EL (cell line): ENCODE measurements around the gene HMGXB3.

Experiments used
- DNase-seq: peaks from one replicate; pipeline ENCODE4 v3.0.0-alpha.2; 2016

Gene HMGXB3

DNA sequence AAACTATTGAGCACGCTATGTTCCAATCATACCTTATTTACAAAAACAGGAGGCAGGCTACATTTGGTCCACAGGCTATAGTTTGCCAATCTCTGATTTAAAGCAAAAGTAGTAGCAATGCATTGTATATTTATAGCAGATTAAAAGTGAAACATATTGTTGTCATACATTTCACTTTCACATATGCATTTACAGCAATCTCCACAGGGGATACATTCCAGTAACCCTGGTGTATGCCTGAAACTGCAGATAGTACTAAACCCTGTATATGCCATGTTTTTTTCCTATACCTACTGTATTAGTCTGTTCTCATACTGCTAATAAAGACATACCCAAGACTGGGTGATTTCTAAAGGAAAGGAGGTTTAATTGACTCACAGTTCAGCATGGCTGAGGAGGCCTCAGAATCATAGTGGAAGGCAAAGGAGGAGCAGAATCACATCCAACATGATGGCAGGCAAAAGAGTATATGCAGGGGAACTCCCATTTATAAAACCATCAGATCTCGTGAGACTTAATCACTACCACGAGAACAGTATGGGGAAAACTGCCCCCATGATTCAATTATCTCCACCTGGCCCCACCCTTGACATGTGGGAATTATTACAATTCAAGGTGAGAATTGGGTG is 91.7 kb downstream of the HMGXB3 start:
- no peak for DNase-seq

- DNase-seq, result no peak
Observed at GRCh38 chr5:150097152-150097551, 96.6 kb downstream of the HMGXB3 start.

DNA sequence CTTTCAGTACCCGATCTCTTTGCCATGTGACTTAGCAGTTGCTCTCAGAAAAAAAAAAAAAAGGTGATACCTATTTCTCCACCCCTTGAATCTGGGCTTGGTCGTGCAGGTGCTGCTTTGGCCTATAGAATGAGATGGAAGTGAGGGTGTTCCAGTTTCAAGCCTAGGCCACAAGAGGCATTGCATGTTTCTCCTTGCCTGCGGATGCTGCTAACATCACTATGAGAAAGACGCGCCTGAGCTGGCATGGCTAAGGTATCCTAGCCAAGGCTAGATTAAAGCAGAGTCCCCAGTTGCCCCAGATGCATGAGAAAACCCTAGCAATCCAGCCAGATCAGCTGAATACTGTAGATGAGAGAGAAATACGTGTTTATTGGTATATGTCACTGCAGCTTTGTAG is 100.5 kb downstream of the HMGXB3 start:
- DNase-seq, result no peak
